K562 (cell line): Measurements from ENCODE around the gene SIGLEC1. TPM values are rescaled to one million over a fixed set of nuclear protein-coding genes. Genes with fewer than 3 reads are reported as not detected.

Experiments
- ATAC-seq: fragments of 200-7000 bp; cut with Tn5 transposase; 3 replicates; pipeline ENCODE4 v1.9.1; 2020; ENCODE audit warnings: moderate library complexity
- BruUV-seq: library from RNA; stranded (reverse); fragments of 400-500 nt; replicated peaks from 2 replicates; lab custom pipeline; 2021; lab: Mats Ljungman, UMichigan
- CTCF ChIA-PET: fragments of 300-600 bp; formaldehyde crosslinking; extraction: SDS; loops from one replicate; lab custom pipeline; 2021; ENCODE audit warnings: low intra/inter-chr PET ratio; lab: Yijun Ruan, JAX
- POLR2A ChIA-PET: fragments of 300-600, 350-650 bp; sonication (Branson Sonifier 250); formaldehyde crosslinking; extraction: SDS; loops from one replicate; lab custom pipeline; 2021; ENCODE audit warnings: antibody characterized with exemption, inconsistent platforms; lab: Yijun Ruan, JAX
- DNase-seq, 4 experiments: peaks; one replicate each; pipeline versions ENCODE4 v3.0.0 to v3.0.0-alpha.2; 2011 to 2018; ENCODE audit warnings: low spot score in 3 of 4, mixed read lengths in 3 of 4; ENCODE audit errors: extremely low read depth in 1 of 4
- FAIRE-seq: peaks from 2 replicates; lab custom pipeline; 2011; peaks lifted over from hg19 to GRCh38; lab: Jason Lieb, UNC
- H2AFZ ChIP-seq: 2 replicates; pipeline ENCODE4 v1.6.0; 2011; ENCODE audit warnings: low read depth, low read length, control low read depth, inconsistent platforms
- H3K27ac ChIP-seq: fragments of 200-600 bp; 3 replicates; pipeline ENCODE4 v1.8.0; 2011; ENCODE audit warnings: low read depth, mild to moderate bottlenecking, control low read depth, inconsistent platforms, low read length, moderate library complexity, mixed read lengths; ENCODE audit errors: extremely low read depth
- H3K27me3 ChIP-seq, 2 experiments: fragments of 300-600 bp in 1 of 2; 2 replicates in 1 of 2; 3 replicates in 1 of 2; pipeline versions ENCODE4 v1.6.0 to v1.8.0; 2011; ENCODE audit warnings: inconsistent platforms in 2 of 2, low read length in 2 of 2, mild to moderate bottlenecking in 1 of 2, mixed read lengths in 1 of 2, moderate library complexity in 1 of 2; ENCODE audit not compliant: control insufficient read depth in 2 of 2, insufficient read depth in 2 of 2
- H3K36me3 ChIP-seq: fragments of 300-600 bp; 3 replicates; pipeline ENCODE4 v1.8.0; 2011; ENCODE audit warnings: mild to moderate bottlenecking, low read length, inconsistent platforms; ENCODE audit not compliant: control insufficient read depth, insufficient read depth
- H3K4me1 ChIP-seq, 2 experiments: fragments of 200-600 bp in 1 of 2; replicated peaks in 1 of 2; 2 replicates in 1 of 2; 3 replicates in 1 of 2; pipeline versions ENCODE4 v1.5.1 to v1.8.0; 2011; ENCODE audit warnings: inconsistent platforms in 2 of 2, low read length in 2 of 2, mild to moderate bottlenecking in 1 of 2, mixed read lengths in 1 of 2, moderate library complexity in 1 of 2; ENCODE audit not compliant: control insufficient read depth in 2 of 2, insufficient read depth in 2 of 2
- H3K4me2 ChIP-seq: 2 replicates; pipeline ENCODE4 v1.6.1; 2011; ENCODE audit warnings: low read length, control low read depth, inconsistent platforms, mixed read lengths; ENCODE audit not compliant: insufficient read depth
- H3K4me3 ChIP-seq: fragments of 200-600 bp; sonication (generic), shearing (Covaris generic); 2 replicates; pipeline ENCODE4 v1.5.1; 2016; ENCODE audit warnings: control low read depth, inconsistent platforms
- H3K79me2 ChIP-seq: fragments of 200-600 bp; 3 replicates; pipeline ENCODE4 v1.8.0; 2011; ENCODE audit warnings: low read length, inconsistent platforms; ENCODE audit not compliant: control insufficient read depth, insufficient read depth
- H3K9ac ChIP-seq, 2 experiments: 2 replicates each; pipeline versions ENCODE4 v1.6.0 to v1.6.1; 2011; ENCODE audit warnings: low read depth in 2 of 2, low read length in 2 of 2, control low read depth in 1 of 2, inconsistent platforms in 1 of 2, mild to moderate bottlenecking in 1 of 2, mixed read lengths in 1 of 2; ENCODE audit not compliant: insufficient read depth in 1 of 2
- H3K9me1 ChIP-seq: one replicate; pipeline ENCODE4 v1.6.0; 2011; ENCODE audit warnings: inconsistent platforms, mild to moderate bottlenecking, low read length, moderate library complexity; ENCODE audit not compliant: control insufficient read depth, insufficient read depth
- H3K9me3 ChIP-seq: replicated peaks from 2 replicates; pipeline ENCODE4 v1.5.1; 2011; ENCODE audit warnings: low read depth, low read length, inconsistent platforms; ENCODE audit not compliant: control insufficient read depth, insufficient read depth
- H4K20me1 ChIP-seq: replicated peaks from 2 replicates; pipeline ENCODE4 v1.6.1; 2011; ENCODE audit warnings: low read length, inconsistent platforms, mixed read lengths; ENCODE audit not compliant: control insufficient read depth, insufficient read depth
- CBX1 ChIP-seq: sonication (generic); IDR thresholded peaks from 2 replicates; pipeline ENCODE4 v1.6.1; 2016; ENCODE audit warnings: antibody characterized with exemption, low read depth, mild to moderate bottlenecking
- DPF2 ChIP-seq: fragments of 450-650 bp; IDR thresholded peaks from 2 replicates; pipeline ENCODE4 v1.6.1; 2016
- ELF4 ChIP-seq: fragments of 450-650 bp; formaldehyde crosslinking; IDR thresholded peaks from 2 replicates; pipeline ENCODE4 v1.4.0; 2022; ENCODE audit warnings: missing genetic modification characterization
- L3MBTL2 ChIP-seq: fragments of 450-650 bp; IDR thresholded peaks from 2 replicates; pipeline ENCODE4 v1.6.1; 2016; ENCODE audit warnings: mild to moderate bottlenecking, moderate library complexity
- MTA3 ChIP-seq: fragments of 450-650 bp; formaldehyde crosslinking; IDR thresholded peaks from 2 replicates; pipeline ENCODE4 v1.6.1; 2017; ENCODE audit warnings: mild to moderate bottlenecking, borderline replicate concordance
- NR2C2 ChIP-seq, 2 experiments: fragments of 200-800 bp in 1 of 2; sonication (Bioruptor generic) in 1 of 2; sonication (generic) in 1 of 2; formaldehyde crosslinking in 1 of 2; IDR thresholded peaks; 2 replicates each; pipeline versions ENCODE4 v1.6.1 to v1.8.0; 2016 to 2022; ENCODE audit warnings: mild to moderate bottlenecking in 1 of 2, missing compliant biosample characterization in 1 of 2, missing genetic modification characterization in 1 of 2, missing genetic modification reagents in 1 of 2
- PML ChIP-seq: IDR thresholded peaks from 2 replicates; pipeline ENCODE4 v1.6.1; 2012; ENCODE audit warnings: low read length, inconsistent platforms
- RAD51 ChIP-seq: fragments of 450-650 bp; IDR thresholded peaks from 2 replicates; pipeline ENCODE4 v1.7.1; 2016; ENCODE audit warnings: low read depth, mild to moderate bottlenecking, borderline replicate concordance
- TAF15 ChIP-seq: fragments of 200-400 bp; formaldehyde crosslinking; IDR thresholded peaks from 2 replicates; pipeline ENCODE4 v1.6.1; 2017; ENCODE audit warnings: mild to moderate bottlenecking, low read depth, low read length, moderate library complexity
- TCF7 ChIP-seq: sonication (generic); IDR thresholded peaks from 2 replicates; pipeline ENCODE4 v1.6.1; 2016; ENCODE audit warnings: antibody characterized with exemption, borderline replicate concordance
- ZBTB17 ChIP-seq: fragments of 450-650 bp; formaldehyde crosslinking; IDR thresholded peaks from 2 replicates; pipeline ENCODE4 v1.4.0; 2020; ENCODE audit warnings: mild to moderate bottlenecking
- ZFX ChIP-seq: sonication (generic); formaldehyde crosslinking; IDR thresholded peaks from 2 replicates; pipeline ENCODE4 v1.8.0; 2022; ENCODE audit warnings: mild to moderate bottlenecking, missing genetic modification reagents, moderate library complexity
- ZNF263 ChIP-seq: sonication (generic); formaldehyde crosslinking; IDR thresholded peaks from 2 replicates; pipeline ENCODE4 v1.8.0; 2022; ENCODE audit warnings: mild to moderate bottlenecking, missing genetic modification reagents, borderline replicate concordance
- ZNF707 ChIP-seq: fragments of 250-450 bp; sonication (Bioruptor Pico); conservative IDR thresholded peaks from 2 replicates; pipeline ENCODE4 v1.8.0; 2022; ENCODE audit warnings: inconsistent platforms, mild to moderate bottlenecking, moderate library complexity
- WGBS: fragments of 100-300 bp; shearing (Covaris generic); methylation state at CpG from one replicate; pipeline ENCODE4 v1.1.6; 2016; ENCODE audit warnings: low coverage, mixed read lengths; ENCODE audit not compliant: insufficient coverage; ENCODE audit errors: missing lambda C conversion rate; 5-methylcytosine and 5-hydroxymethylcytosine counted together
- in situ Hi-C: fragments of 300-500 bp; cut with MboI; formaldehyde crosslinking; loops from 4 replicates; pipeline ENCODE4 v1.15.0; 2018; ENCODE audit warnings: inconsistent platforms, mixed read lengths
- intact Hi-C: fragments of 100-400 bp; cut with micrococcal nuclease; formaldehyde crosslinking; loops from 2 replicates; pipeline ENCODE4 v1.14.2; 2022
- polyA plus RNA-seq, 8 experiments: library from polyadenylated mRNA; depleted of rRNA in 4 of 8; stranded (reverse) in 5 of 8; unstranded in 3 of 8; fragments of >200 nt; fragmentation: Nextera tagmentation in 2 of 8; fragmentation: Illumina TruSeq in 1 of 8; extraction: Ambion mirVana in 2 of 8; extraction: Trizol in 1 of 8; gene quantifications; 2 replicates each; pipeline versions ENCODE4 v1.2.1 to v1.2.3, GENCODE V29; 2011 to 2014; ENCODE audit warnings: inconsistent platforms in 1 of 8, missing spikeins in 1 of 8
- total RNA-seq, 7 experiments: library from RNA; depleted of rRNA in 6 of 7; stranded (reverse); fragments of >200 nt in 6 of 7; fragmentation: Illumina TruSeq in 2 of 7; extraction: Trizol in 2 of 7; gene quantifications; 2 replicates each; pipeline versions ENCODE4 v1.2.1 to v1.2.3, GENCODE V29; 2011 to 2021; ENCODE audit warnings: low replicate concordance in 1 of 7
- TF ChIP-seq, protein P1 (sequence below): fragments of 200-800 bp; sonication (Bioruptor generic); IDR thresholded peaks from 2 replicates; pipeline ENCODE4 v1.6.1; 2017; ENCODE audit warnings: missing genetic modification characterization, missing compliant biosample characterization
- TF ChIP-seq, protein P2 (sequence below): fragments of 250-450 bp; sonication (Bioruptor Pico); IDR thresholded peaks from 2 replicates; pipeline ENCODE4 v1.5.0; 2021; ENCODE audit warnings: mild to moderate bottlenecking, borderline replicate concordance
- TF ChIP-seq, protein P3 (sequence below): sonication (generic); formaldehyde crosslinking; IDR thresholded peaks from 2 replicates; pipeline ENCODE4 v1.8.0; 2022; ENCODE audit warnings: missing genetic modification reagents, mild to moderate bottlenecking, moderate library complexity, borderline replicate concordance
- TF ChIP-seq, protein P4 (sequence below): sonication (generic); formaldehyde crosslinking; IDR thresholded peaks from 2 replicates; pipeline ENCODE4 v1.9.0; 2022; ENCODE audit warnings: mild to moderate bottlenecking, missing genetic modification reagents

Gene SIGLEC1
- total and polyA plus RNA-seq, 9 of the 15 experiments (the other 6 are each of a cell fraction or from before 2014, with no cell fraction given), result 0.05 to 0.07 TPM; not detected in 7

DNA sequence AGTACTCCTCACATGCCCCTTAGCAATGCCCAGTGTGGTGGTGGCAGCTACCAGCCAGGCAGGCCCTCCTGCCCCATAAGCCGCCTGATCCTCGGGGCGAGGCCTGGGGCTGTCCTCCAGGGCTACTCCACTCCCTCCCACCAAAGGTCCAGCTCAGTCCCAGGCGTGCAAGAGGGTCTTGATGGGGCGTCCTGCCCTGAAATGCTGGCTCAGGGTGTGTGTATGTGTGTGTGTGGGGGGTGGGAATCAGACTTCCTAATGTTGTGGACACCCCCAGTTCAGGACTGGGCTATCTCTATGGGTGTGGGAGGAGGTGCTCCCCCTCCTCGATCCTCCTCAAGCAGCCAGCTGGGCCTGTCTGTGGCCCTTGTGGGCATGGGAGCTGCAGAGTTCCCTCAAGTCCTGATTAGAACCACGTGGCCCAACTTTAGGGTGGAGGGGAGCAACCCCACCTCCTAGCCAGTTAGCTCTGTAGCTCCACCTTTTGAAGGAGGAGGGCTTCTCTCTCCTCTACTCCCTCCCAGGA, 27.6 kb upstream of the SIGLEC1 start:
- no TSS peak for BruUV-seq
- no peaks in the 10 kb centered on the region for H3K9me3 ChIP-seq
- no peak overlapping the region for H3K4me2 ChIP-seq
- H3K4me1 ChIP-seq, result peaks cover 3 to 25% of the 10 kb centered on the region in 2 experiments; a peak in 3 of 5 replicates
- POLR2A ChIA-PET, result interaction anchor here (0.6 to 1.6 kb wide), 3 partner anchors 14 to 27 kb away, joined by 3 to 5 read pairs (median 3); partner anchors contain the start of genes ADISSP and SIGLEC1
- peak overlapping the region; percentile 63 for H2AFZ ChIP-seq
- ATAC-seq, result peak; percentile 7; the same call in 2 of the 3 replicates
- H3K9ac ChIP-seq, result peak overlapping the region in 1 of 2 experiments; percentile 84; a peak in 2 of 4 replicates
- no peaks in the 10 kb centered on the region for H3K79me2 ChIP-seq
- no peaks in the 10 kb centered on the region for H4K20me1 ChIP-seq
- no peak for FAIRE-seq
- H3K36me3 ChIP-seq, result no peaks in the 10 kb centered on the region
- intact Hi-C loops, result no loop called here
- peak; percentile 22 to 52 (median 41) for DNase-seq
- H3K27ac ChIP-seq, result no peak overlapping the region
- H3K27me3 ChIP-seq, result no peaks in the 10 kb centered on the region
- no peak overlapping the region for H3K4me3 ChIP-seq
- CTCF ChIA-PET, result no interaction called here
- H3K9me1 ChIP-seq, result no peaks in the 10 kb centered on the region
- in situ Hi-C loops, result no loop called here
- WGBS, result 25% methylated on average over 3 of the region's 7 CpGs
- TF ChIP-seq TAF15, result no peak
- no peak for TF ChIP-seq ZFX
- no peak for TF ChIP-seq CBX1
- TF ChIP-seq, protein P1, sequence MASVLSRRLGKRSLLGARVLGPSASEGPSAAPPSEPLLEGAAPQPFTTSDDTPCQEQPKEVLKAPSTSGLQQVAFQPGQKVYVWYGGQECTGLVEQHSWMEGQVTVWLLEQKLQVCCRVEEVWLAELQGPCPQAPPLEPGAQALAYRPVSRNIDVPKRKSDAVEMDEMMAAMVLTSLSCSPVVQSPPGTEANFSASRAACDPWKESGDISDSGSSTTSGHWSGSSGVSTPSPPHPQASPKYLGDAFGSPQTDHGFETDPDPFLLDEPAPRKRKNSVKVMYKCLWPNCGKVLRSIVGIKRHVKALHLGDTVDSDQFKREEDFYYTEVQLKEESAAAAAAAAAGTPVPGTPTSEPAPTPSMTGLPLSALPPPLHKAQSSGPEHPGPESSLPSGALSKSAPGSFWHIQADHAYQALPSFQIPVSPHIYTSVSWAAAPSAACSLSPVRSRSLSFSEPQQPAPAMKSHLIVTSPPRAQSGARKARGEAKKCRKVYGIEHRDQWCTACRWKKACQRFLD (CRISPR knock-in tag), result no peak
- no peak for TF ChIP-seq PML
- TF ChIP-seq ZBTB17 (CRISPR knock-in tag), result no peak
- TF ChIP-seq RAD51, result peak; percentile 31; the same call in 1 of the 2 replicates
- no peak for TF ChIP-seq ZNF707 (CRISPR knock-in tag)
- TF ChIP-seq NR2C2 (CRISPR knock-in tag; IDR thresholded peaks at IDR 0.05), result no peak
- TF ChIP-seq NR2C2 (tag; IDR thresholded peaks at IDR 0.05), result no peak
- no peak for TF ChIP-seq MTA3
- TF ChIP-seq DPF2, result no peak
- TF ChIP-seq, protein P2, sequence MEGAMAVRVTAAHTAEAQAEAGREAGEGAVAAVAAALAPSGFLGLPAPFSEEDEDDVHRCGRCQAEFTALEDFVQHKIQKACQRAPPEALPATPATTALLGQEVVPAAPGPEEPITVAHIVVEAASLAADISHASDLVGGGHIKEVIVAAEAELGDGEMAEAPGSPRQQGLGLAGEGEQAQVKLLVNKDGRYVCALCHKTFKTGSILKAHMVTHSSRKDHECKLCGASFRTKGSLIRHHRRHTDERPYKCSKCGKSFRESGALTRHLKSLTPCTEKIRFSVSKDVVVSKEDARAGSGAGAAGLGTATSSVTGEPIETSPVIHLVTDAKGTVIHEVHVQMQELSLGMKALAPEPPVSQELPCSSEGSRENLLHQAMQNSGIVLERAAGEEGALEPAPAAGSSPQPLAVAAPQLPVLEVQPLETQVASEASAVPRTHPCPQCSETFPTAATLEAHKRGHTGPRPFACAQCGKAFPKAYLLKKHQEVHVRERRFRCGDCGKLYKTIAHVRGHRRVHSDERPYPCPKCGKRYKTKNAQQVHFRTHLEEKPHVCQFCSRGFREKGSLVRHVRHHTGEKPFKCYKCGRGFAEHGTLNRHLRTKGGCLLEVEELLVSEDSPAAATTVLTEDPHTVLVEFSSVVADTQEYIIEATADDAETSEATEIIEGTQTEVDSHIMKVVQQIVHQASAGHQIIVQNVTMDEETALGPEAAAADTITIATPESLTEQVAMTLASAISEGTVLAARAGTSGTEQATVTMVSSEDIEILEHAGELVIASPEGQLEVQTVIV (CRISPR knock-in tag), result no peak
- TF ChIP-seq ZNF263 (CRISPR knock-in tag), result peak; percentile 82
- TF ChIP-seq, protein P3, sequence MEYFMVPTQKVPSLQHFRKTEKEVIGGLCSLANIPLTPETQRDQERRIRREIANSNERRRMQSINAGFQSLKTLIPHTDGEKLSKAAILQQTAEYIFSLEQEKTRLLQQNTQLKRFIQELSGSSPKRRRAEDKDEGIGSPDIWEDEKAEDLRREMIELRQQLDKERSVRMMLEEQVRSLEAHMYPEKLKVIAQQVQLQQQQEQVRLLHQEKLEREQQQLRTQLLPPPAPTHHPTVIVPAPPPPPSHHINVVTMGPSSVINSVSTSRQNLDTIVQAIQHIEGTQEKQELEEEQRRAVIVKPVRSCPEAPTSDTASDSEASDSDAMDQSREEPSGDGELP (CRISPR knock-in tag), result peak; percentile 44; the same call in 1 of the 2 replicates
- TF ChIP-seq, protein P4, sequence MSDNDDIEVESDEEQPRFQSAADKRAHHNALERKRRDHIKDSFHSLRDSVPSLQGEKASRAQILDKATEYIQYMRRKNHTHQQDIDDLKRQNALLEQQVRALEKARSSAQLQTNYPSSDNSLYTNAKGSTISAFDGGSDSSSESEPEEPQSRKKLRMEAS (CRISPR knock-in tag), result peak; percentile 24; the same call in 1 of the 2 replicates
- peak; percentile 30; the same call in 1 of the 2 replicates for TF ChIP-seq L3MBTL2
- no peak for TF ChIP-seq ELF4
- TF ChIP-seq TCF7, result no peak
